ENCODE measurements around the gene NOXA1. TPM values are rescaled to one million over a fixed set of nuclear protein-coding genes. Genes with fewer than 3 reads are reported as not detected.

The NOXA1 gene, protein sequence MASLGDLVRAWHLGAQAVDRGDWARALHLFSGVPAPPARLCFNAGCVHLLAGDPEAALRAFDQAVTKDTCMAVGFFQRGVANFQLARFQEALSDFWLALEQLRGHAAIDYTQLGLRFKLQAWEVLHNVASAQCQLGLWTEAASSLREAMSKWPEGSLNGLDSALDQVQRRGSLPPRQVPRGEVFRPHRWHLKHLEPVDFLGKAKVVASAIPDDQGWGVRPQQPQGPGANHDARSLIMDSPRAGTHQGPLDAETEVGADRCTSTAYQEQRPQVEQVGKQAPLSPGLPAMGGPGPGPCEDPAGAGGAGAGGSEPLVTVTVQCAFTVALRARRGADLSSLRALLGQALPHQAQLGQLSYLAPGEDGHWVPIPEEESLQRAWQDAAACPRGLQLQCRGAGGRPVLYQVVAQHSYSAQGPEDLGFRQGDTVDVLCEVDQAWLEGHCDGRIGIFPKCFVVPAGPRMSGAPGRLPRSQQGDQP
- total RNA-seq = 15.3 and 16.3 TPM in 2 replicates
- long read RNA-seq = 0 reads

DNA sequence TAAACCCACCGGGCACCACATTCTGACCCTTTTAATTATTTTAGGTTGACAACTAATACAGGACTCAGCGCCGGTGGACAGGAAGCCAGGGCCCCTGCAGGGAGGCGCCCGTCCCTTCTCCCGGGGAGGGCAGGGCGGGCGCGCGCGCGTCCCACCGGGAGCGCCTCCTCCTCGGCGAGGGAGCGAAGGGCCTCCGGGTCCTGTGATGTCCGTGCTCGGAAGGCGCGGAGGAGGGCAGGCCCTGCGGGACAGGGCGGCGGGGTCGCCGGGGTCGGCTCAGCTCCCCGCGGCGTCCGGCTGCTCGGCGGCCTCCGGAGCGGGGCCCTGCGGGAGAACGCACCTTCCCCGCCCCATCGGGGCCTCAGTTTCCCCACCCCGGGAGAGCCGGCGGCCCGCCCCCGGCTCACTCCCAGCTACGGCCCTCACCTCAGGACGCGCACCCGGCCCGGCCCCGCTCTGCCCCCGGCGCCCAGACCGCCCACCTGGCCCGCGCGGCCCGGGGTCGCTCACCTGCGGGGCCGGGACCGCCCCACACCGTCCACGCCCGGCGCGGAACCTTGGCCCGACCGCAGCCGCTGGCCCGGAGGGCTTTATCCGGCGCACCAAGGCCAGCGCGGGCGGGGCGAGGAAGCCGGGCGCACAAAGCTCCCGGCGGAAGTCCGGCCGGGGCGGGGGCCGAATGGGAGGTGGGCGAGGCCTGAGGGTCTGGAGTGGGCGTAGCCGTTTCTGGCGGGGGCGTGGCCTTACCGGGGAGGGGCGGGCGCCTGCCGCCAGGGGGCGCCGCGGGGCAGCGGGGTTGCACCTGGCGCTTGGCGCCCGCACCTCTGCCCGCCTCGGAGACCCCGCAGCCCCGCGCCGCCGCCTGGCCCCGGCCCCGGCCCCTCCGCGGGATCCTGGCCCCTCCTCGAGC, at the start of gene NOXA1, which contains the start of gene EXD3:
Gene NOXA1 (plus strand): TSS at position 790 of the 910 bp plus-strand sequence. CDS start 137 bp downstream, outside the sequence.
Gene EXD3 (minus strand): TSS at position 559 of the 910 bp plus-strand sequence. CDS start 27,805 bp downstream, outside the sequence.
- peak within 1 kb of the TSS; percentile 88 for H3K4me3 Mint-ChIP-seq (ENCODE audit: low read depth)
- no peaks in the 10 kb centered on the region for H3K27me3 Mint-ChIP-seq
- DNase-seq (ENCODE audit: low spot score, unreplicated experiment) = peak; percentile 95
- TF ChIP-seq, protein P1, sequence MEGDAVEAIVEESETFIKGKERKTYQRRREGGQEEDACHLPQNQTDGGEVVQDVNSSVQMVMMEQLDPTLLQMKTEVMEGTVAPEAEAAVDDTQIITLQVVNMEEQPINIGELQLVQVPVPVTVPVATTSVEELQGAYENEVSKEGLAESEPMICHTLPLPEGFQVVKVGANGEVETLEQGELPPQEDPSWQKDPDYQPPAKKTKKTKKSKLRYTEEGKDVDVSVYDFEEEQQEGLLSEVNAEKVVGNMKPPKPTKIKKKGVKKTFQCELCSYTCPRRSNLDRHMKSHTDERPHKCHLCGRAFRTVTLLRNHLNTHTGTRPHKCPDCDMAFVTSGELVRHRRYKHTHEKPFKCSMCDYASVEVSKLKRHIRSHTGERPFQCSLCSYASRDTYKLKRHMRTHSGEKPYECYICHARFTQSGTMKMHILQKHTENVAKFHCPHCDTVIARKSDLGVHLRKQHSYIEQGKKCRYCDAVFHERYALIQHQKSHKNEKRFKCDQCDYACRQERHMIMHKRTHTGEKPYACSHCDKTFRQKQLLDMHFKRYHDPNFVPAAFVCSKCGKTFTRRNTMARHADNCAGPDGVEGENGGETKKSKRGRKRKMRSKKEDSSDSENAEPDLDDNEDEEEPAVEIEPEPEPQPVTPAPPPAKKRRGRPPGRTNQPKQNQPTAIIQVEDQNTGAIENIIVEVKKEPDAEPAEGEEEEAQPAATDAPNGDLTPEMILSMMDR (IDR thresholded peaks at IDR 0.05; ENCODE audit: unreplicated experiment) = peak; percentile 72
- H3K27ac Mint-ChIP-seq = peak within 1 kb of the TSS; percentile 94
- H3K9me3 Mint-ChIP-seq (ENCODE audit: low read depth) = no peaks in the 10 kb centered on the region
- H3K4me1 Mint-ChIP-seq (ENCODE audit: low read depth) = peaks cover 10% of the 10 kb centered on the region
- H3K36me3 Mint-ChIP-seq (ENCODE audit: insufficient read depth) = no peaks in the 10 kb centered on the region

GRCh38 chr9:137373611-137373980, 49.6 kb upstream of the NOXA1 start:
- Mint-ChIP-seq H3K9me3 (ENCODE audit: low read depth) (no peaks in the 10 kb centered on the region), H3K27ac (peak overlapping the region; percentile 62), H3K36me3 (ENCODE audit: insufficient read depth) (peaks cover 4% of the 10 kb centered on the region), H3K4me3 (ENCODE audit: low read depth) (no peak overlapping the region), H3K27me3 (no peaks in the 10 kb centered on the region), H3K4me1 (ENCODE audit: low read depth) (peaks cover 6% of the 10 kb centered on the region)
- DNase-seq (ENCODE audit: low spot score, unreplicated experiment) = no peak
- TF ChIP-seq, protein P1 (IDR thresholded peaks at IDR 0.05; ENCODE audit: unreplicated experiment) = no peak

DNA sequence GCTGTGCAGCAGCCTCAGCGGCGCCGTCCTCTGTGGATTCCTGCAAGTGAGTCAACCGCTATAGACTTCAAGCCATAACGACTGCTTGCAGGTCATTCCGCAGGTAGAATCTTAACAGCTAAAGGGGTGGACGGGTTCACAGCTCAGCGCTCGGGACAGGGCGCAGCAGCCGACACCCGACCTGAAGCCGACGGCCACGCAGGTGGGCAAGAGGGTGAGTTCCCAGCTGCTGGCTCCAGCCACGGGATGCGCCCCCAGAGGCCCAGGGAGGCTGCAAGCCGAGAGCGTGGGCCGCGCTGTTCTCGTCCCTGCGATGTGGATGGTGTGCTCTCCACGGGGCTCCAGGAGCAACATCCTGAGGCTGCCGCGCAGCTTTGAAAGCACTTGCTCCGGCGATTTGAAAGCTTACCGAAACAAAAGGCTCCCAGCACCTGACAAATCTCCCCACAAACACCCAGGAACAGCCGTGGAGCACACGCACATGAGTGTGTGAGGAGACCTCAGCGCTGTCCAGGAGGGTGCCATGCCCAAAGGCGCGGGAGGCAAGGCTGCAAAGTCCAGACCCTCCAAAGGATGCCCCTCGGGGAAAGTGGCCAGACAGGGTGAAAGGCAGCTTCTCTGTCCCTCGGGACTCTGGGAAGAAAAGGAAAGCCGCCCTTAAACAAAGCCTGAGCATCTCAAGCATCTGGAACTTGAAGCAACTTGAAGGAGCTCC, 48.9 kb upstream of the NOXA1 start:
- Mint-ChIP-seq H3K36me3 (ENCODE audit: insufficient read depth) (peaks cover 5% of the 10 kb centered on the region), H3K27me3 (no peaks in the 10 kb centered on the region), H3K27ac (no peak overlapping the region), H3K4me1 (ENCODE audit: low read depth) (peaks cover 6% of the 10 kb centered on the region), H3K4me3 (ENCODE audit: low read depth) (no peak overlapping the region), H3K9me3 (ENCODE audit: low read depth) (no peaks in the 10 kb centered on the region)
- DNase-seq (ENCODE audit: low spot score, unreplicated experiment) = no peak
- TF ChIP-seq, protein P1 (IDR thresholded peaks at IDR 0.05; ENCODE audit: unreplicated experiment) = no peak

DNA sequence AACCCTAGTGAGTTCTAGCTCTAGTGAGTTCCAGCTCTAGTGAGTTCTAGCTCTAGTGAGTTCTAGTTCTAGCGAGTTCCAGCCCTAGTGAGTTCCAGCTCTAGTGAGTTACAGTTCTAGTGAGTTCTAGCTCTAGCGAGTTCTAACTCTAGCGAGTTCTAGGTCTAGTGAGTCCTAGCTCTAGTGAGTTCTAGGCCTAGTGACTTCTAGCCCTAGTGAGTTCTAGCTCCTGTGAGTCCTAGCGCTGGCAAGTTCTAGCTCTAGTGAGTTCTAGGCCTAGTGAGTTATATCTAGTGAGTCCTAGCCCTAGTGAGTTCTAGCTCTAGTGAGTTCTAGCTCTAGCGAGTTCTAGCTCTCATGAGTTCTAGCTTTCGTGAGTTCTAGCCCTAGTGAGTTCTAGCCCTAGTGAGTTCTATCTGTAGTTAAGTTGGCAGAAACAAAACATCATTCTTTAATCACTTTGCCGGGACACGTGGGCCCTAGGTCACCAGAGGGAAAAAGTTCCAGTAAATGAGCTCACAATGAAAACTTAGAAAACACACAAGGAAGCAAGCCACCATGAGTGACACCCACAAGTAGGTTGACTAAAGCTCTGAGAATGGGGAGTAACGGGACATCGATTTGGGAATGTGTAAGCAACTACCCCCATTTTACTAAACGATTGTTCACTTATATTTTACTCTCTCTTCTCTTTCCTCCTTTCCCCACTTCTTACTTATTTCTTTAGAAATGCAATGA, 47.7 kb upstream of the NOXA1 start:
- Mint-ChIP-seq H3K27me3 (no peaks in the 10 kb centered on the region), H3K9me3 (ENCODE audit: low read depth) (no peaks in the 10 kb centered on the region), H3K27ac (no peak overlapping the region)

More for the DNA sequence above, 47.7 kb upstream of the NOXA1 start:
- Mint-ChIP-seq H3K4me3 (ENCODE audit: low read depth) (no peak overlapping the region), H3K36me3 (ENCODE audit: insufficient read depth) (peaks cover 5% of the 10 kb centered on the region), H3K4me1 (ENCODE audit: low read depth) (peaks cover 2% of the 10 kb centered on the region)
- DNase-seq (ENCODE audit: low spot score, unreplicated experiment) = no peak
- TF ChIP-seq, protein P1 (IDR thresholded peaks at IDR 0.05; ENCODE audit: unreplicated experiment) = no peak

Measured in progenitor cell of endocrine pancreas (in vitro differentiated cells).